A673 (cell line): ENCODE measurements around the gene PCDH19.

Source experiments
- CTCF ChIP-seq: fragments of 300-800, 200-600 bp; sonication (generic); conservative IDR thresholded peaks from 2 replicates; pipeline ENCODE4 v1.5.1; 2017; ENCODE audit warnings: low read depth, mild to moderate bottlenecking, antibody characterized with exemption, low read length, moderate library complexity, mixed read lengths
- EZH2 ChIP-seq: fragments of 200-600 bp; sonication (generic); IDR thresholded peaks from 2 replicates; pipeline ENCODE4 v1.6.1; 2017; ENCODE audit warnings: borderline replicate concordance, low read depth, mild to moderate bottlenecking, mixed read lengths, antibody characterized with exemption, low read length; ENCODE audit not compliant: poor library complexity, severe bottlenecking

GRCh38 chrX:100408713-100409609 is 1.1 kb downstream of the PCDH19 start:
- TF ChIP-seq CTCF (no peak), EZH2 (peak; percentile 84)
